NCI-H1092 (cell line): ENCODE data around the gene C1orf198.
A peak's percentile ranks its signal among the peaks of the same experiment; 100 is the strongest.

ENCODE experiments used
- DNase-seq: peaks from one replicate; lab custom pipeline; 2025; lab: John Stamatoyannopoulos, UW

C1orf198 gene

DNA sequence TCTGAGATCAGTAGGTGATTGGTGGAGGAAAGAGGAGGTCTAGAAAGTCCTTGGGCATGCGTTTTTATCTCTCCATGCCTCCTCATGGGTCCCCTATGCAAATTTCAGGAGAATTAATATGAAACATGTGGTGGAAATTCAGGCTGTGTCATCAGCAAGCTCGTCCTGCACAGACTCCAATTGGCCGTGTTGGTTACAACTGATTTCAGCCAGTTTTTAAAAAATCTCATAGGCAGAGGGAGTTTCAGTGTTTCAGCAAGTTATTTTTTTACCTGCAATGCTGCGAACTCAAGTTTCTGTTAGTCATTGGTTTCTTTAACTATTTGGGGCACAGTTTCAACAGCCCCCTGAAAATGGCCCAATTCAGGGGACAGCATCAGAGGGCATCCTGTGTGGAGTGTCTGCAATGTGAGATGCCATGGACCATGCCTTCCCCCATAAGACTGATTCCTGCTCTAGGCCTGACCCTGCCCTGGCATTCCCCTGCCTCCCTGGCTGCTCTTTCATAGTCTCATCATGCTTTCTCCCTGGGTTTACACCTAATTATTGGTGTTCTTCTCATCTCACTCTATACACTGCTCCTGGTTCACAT, 59.9 kb downstream of the C1orf198 start:
- DNase-seq: no peak

GRCh38 chr1:230807561-230808280, 60.6 kb downstream of the C1orf198 start:
- DNase-seq: no peak

DNA sequence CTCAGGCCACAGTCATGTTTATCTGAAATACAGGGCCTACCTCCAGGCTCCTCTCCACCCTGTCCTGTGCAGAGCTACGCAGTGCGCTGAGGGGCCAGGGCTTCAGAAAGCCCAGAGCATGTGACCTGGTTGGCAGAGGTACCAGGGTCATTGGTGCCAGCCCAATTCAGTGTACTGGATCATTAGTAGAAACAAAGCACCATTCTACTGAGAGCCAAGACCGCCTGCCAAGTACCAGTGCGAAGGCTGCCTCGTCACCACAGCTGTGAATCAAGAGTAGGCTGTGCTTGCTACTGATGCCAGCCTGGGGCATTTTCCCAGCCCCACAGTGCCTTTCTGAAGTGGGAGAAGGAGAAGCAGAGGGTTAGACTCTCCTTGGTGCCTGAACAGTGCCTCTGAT, 61.3 kb downstream of the C1orf198 start:
- peak; percentile 50 for DNase-seq

GRCh38 chr1:230806552-230806951, 61.8 kb downstream of the C1orf198 start:
- DNase-seq: no peak

DNA sequence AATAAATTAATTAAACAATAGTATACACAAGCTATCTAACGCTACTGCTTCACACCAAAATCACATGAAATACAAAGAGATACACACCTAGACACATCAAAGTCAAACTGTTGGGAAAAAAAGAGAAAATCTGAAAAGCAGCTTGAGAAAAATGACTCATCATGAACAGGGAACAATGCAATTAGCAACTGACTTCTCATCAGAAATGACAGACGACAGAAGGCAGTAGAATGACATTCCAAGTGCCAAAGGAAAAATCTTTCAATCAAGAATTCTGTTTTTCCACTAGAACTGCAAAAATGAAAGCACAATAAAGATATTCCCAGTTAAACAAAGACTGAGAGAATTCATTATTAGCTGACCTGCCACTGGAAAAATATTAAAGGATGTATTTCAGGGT, 63.9 kb downstream of the C1orf198 start:
- no peak for DNase-seq

DNA sequence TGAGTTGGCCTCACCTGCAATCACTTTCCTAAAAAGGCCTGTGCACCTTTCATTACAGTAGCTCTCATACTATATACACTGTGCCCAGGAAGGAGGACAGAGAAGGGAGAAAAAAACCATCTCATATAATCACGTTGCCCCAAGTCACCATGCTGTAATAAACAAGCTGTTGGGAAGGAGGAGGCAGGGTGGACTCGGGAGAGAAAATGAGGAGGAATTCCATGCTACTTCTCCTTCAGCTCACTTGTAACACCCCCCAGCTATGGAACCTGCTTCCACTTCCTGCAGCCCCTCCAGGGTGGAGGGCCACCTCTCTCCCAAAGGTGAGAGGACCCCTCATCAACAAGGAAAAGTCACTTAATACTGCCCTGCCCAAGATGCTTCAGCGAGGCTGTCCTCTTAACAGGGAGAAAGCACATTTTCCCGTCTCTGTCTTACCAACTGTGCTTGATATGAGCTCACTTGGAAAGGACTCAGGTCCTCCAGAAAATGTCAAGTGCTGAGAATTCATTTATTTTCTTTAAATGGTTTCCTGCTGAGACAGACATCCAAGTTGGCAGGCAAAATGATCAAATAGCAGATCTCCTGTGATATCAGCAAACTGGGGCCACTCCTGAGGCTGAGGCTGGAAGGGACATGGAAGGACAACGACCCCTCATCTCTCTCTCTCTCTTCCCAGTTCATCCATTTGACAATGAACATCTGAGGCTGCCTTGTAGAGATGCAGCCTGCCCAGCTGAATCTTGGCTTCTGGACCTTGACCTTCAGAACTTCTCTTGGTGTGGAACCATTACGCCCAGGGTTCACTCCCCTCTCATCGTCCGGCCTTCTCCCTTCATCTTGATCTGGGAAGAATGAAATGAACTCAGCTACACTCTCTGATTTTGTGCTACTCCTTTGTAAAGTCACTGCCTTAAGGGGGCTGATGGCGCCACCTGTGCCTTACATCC, 67.2 kb downstream of the C1orf198 start:
- no peak for DNase-seq

- no peak for DNase-seq
These were observed 69.8 kb downstream of the C1orf198 start for GRCh38 chr1:230798491-230798890.

DNA sequence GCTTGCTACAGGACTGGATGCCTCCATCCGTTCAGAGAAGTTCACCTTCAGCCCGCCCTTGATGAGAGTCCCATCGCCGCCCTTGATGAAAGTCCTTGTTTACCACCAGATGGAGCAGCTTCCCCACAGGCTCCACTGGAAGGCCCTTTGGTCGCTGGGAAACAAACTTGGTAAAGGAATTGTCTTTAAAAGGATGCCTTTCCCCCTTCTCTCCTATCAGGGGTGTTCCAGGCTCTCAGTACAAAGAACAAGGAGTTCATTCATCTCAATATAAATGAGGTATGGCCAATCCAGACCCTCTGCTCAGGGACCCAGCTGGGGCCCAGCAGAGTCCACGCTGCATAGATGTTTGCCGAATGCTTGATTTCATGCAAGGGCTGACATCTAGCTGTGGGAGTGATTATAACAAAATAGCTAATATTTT, 70.4 kb downstream of the C1orf198 start:
- peak; percentile 31 for DNase-seq

DNA sequence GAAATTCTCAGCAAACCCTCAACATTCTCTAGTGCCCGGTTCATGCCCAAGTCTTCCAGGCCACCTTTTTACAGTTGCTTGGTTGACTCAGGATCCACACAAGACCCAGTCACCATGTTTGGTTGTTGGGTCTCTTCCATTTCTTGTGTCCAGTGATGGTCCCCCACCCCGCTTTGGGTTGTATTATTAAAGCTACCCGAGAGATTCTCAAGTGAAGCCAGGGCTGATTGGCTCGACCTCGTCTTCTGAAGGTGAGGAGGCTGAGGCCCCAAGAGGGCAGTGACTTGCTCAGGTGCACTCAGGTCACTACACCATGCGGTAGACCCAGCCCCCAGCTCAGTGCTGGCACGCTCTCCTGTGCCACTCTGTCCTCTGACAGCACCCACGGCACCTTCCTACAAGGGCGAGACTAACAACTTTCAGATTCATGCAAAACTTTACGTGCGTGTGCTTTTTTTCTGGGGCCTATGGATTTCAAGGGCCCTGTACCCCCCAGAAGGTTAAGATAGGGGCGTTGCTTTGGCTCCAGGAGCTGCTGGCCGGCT, 70.9 kb downstream of the C1orf198 start:
- DNase-seq: no peak

- no peak for DNase-seq
These were observed 71.7 kb downstream of the C1orf198 start for GRCh38 chr1:230796626-230797025.

GRCh38 chr1:230794871-230795605, 73.3 kb downstream of the C1orf198 start:
- DNase-seq: no peak

- DNase-seq: no peak
These were observed 73.9 kb downstream of the C1orf198 start for GRCh38 chr1:230794431-230794830.

DNA sequence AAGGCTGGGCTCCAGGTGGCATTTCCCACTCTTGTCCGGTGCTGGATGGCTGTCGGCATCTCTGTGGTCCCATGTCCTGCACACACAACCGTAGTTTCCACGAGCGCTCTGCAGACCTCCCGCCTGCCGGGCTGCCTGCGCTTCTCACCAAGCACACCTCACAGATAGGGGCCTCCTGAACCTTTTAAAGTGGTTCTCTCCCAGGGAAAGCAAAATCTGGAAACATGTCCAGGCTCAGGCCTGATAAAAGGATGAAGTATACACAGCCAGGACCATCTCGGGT, 74.9 kb downstream of the C1orf198 start:
- no peak for DNase-seq

GRCh38 chr1:230792691-230793462, 75.4 kb downstream of the C1orf198 start:
- DNase-seq: no peak

- no peak for DNase-seq
These were observed 76.2 kb downstream of the C1orf198 start for GRCh38 chr1:230791986-230792564.

- no peak for DNase-seq
These were observed 78.3 kb downstream of the C1orf198 start for GRCh38 chr1:230790026-230790425.

- no peak for DNase-seq
These were observed 79.6 kb downstream of the C1orf198 start for GRCh38 chr1:230788561-230789275.

DNA sequence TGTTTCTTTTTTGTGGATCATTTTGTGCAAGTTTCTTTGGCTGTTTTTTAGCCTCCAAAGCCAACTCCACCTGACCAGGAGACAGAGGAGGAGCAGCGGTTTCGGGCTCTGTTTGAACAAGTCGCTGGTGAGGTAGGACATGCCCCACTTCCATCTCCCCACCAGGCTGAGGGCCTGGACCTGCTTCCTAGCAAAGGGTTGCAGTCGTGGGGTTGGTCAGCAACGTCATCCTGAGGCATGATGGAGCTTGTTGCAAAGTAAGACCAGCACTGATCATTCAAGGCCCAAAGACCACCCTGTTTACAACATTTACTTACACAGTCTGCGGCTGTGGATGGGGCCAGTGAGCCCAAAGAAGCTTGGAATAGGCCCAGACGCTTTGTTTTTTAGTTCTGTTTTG, 80.8 kb downstream of the C1orf198 start:
- DNase-seq: no peak
